ENCODE measurements around the gene HCFC2. TPM values are rescaled to one million over a fixed set of nuclear protein-coding genes. Genes with fewer than 3 reads are reported as not detected.

HCFC2 gene
- total and polyA plus RNA-seq, 2 of the 8 experiments (the other 6 are each of a cell fraction or from before 2014, with no cell fraction given): 0.62 to 1.8 TPM

GRCh38 chr12:104132351-104132956 is 68.1 kb downstream of the HCFC2 start (continued):
- no peak for TF ChIP-seq CHD7 (IDR thresholded peaks at IDR 0.05; ENCODE audit: insufficient replicate concordance, low read length)
- TF ChIP-seq CHD1 (IDR thresholded peaks at IDR 0.05; ENCODE audit: low read depth, low read length): no peak
- TF ChIP-seq BCL11A (IDR thresholded peaks at IDR 0.05; ENCODE audit: low read depth in 2 of 2, low read length in 2 of 2): no peak
- no peak for TF ChIP-seq CHD2 (IDR thresholded peaks at IDR 0.05; ENCODE audit: low read length)
- TF ChIP-seq CTBP2 (IDR thresholded peaks at IDR 0.05; ENCODE audit: borderline replicate concordance, insufficient read depth, insufficient read length, low read length): no peak
- no peak for TF ChIP-seq RFX5 (IDR thresholded peaks at IDR 0.05; ENCODE audit: borderline replicate concordance, low read depth, low read length)
- TF ChIP-seq BRCA1 (IDR thresholded peaks at IDR 0.05; ENCODE audit: low read depth, low read length): no peak
- no peak for TF ChIP-seq SIN3A (conservative IDR thresholded peaks at IDR 0.05 in 1 of 2, IDR thresholded peaks at IDR 0.05 in 1 of 2; ENCODE audit: low read depth in 1 of 2, low read length in 2 of 2)
- no peak for TF ChIP-seq SIRT6 (IDR thresholded peaks at IDR 0.05; ENCODE audit: low read length)
- no peak for TF ChIP-seq EP300 (IDR thresholded peaks at IDR 0.05; ENCODE audit: borderline replicate concordance in 1 of 2, low read depth in 2 of 2, low read length in 2 of 2)
- no peak for TF ChIP-seq PHF8 (conservative IDR thresholded peaks at IDR 0.05; ENCODE audit: low read depth, low read length)

All from H1 (cell line).